Stimulated activated CD8-positive, alpha-beta memory T cell treated with anti-CD3 and anti-CD28 coated beads, Interleukin-2, amount 100 ng/mL, for 1 hour (primary cell): ENCODE data around the gene SDHB.
"Not testable (repeated sequence)": the region's sequence is repeated elsewhere in the genome, so short reads cannot be mapped to it uniquely, and the experiment has no call there.

Experiments used
- DNase-seq, 2 donors: peaks; one replicate each; pipeline ENCODE4 v3.0.0-alpha.2; 2020; ENCODE audit warnings: low read depth in 2 of 2

Gene SDHB

DNA sequence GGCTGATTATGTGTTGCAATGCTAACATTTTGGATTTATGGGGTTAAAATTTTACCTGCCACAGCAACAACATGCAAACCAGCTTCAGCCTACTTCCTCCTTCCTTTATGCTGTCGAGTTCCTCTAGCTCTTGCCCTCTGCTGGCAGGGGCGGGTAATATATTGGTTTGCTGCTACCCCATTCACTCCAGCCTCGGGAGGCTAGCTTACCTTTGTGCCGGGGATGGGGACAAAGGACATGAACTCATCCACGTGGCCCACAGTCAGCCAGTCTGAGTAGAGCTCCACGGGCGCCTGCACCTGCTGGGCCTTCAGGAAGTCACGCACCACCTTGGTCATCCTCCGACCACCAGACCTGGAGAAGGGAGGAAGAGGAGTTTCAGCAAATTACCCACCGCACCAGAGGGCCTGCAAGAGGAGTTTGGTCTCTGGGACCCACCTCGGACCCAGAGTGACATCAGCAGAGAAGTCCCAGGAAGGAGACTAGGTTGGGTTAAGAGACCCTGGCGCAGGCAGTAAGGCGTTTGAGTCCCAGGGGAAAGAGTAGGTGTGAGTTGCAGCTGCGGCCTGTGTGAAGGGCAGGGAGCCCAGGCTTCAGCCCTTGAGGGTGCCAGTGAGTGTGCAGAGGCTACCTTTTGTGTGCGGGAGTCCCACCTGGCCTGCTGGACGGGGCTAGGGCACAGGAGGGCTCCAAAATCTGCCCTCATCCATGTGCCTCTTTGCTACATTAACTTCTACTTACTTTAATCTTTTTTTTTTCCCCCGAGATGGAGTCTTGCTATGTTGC, 21.8 kb upstream of the SDHB start:
- no peak for DNase-seq

DNA sequence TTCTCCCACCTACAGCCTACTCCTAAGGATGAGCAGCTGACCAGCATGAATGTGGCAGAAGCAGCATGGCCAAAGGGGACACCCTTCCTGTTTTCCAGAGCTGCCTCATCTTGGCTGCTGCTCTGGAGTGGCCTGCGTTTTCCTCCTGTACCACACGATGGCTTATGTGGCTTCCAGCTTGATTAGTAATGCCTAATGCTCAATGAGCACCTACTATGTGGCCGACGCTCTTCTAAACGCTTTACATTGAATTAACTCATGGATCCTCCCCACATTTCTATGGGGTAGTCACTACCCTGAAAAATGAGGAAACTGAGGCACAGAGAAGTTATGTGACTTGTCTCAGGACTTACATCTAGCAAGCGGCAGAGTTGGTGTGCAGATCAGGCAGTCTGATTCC, 18.0 kb upstream of the SDHB start:
- DNase-seq: no peak

DNA sequence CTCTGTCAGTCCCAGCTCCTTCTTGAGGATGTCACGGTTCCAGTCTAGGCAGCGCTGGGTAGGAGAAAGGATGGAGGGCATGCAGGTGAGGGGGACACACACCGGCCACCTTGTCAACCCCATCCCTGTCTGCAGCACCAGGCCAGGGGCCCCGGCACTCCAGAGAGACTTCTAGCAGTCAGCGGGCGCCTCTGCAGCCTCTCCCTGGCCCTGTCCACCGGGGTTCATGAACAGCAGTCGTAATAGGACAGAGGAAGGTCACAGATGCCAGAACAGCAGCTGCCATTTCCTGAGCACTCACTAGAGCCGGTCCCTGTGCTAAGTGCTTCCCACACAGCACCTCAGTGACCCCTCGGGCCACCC, 16.3 kb upstream of the SDHB start:
- DNase-seq: no peak

DNA sequence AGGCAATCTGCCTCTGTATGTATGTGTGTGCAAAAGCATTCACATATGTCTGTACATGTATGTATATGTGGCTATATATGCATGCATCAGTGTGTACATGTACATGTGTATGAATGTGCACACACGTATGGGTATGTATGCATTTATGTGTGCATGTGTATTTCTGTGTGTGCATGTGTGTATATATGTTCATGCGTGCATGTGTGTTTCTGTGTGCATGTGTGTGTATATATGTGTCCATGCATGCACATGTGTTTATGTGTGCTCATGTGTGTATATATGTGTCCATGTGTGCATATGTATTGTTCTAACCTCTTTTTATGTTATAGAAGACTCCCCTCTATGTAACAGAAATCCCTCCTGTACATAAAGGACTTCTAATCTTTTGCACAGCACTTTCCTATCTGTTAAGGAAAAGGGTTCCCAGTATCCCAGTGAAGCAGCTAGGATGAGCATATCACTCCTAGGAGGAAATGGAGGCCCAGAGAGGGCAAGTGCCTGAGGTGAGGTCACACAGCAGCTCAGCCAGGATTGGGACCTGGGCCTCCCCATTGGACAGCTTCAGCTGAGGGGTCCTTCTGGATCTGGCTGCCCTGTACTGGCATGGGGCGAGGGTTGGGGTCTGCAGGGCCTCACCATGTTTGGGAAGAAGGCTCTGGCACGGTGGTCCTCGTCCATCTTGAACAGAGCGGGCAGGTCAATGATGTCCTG, 15.8 kb upstream of the SDHB start:
- no peak for DNase-seq

DNA sequence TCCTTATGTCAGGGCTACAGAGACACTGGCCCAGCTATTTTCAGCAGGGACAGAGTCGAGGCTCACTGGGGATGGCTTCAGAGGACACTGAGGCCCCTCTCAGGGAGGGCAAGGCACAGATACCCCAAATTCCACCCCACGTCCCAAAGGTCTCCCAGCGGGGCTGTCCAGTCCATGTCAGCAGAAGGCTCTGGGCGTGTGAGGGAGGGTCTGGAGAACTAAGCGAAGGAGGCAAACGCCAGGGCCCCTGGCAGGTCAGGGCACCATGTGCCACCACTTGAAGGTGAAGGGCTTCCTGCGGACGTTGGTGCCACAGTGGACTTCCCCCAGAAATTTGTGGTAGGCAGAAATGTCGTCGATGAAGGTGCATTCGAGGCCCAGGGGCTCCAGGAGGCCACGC, 15.0 kb upstream of the SDHB start:
- DNase-seq: no peak

DNA sequence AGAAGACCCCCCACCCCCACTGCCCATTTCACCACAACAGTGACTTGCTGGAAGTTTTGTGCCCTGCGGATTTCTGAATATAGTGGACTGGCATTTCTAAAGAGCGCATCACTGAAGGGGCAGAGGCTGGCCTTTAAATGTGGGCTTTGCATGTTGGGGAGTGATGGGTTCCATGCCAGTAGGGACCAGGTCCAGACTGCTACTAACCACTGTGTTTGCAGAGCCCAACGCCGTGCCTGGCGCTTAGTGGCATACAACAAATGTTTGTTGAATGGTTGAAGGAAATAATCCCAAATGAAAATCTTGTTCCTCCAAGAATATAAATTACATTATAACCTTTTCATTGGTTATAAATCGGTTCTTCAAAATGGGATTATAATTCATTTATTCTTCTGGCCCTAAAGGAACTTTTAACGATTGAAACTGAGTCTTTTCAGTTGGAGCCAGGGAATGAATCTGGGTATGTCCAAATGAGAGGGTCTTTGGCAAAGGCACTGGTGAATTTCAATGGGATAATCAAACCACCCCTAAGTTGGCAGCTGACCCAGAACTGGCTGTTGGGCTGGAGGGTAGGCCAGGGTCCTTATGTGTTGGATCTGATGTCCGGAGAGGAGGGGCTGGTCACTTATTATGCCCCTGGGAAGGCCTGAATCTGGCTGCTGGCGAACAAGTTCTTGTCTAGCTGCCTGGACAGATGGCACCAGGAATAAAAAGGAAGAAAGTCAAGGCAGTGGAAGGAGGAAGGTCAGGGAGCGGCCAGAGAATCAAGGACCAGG, 13.8 kb upstream of the SDHB start:
- DNase-seq: no peak

DNA sequence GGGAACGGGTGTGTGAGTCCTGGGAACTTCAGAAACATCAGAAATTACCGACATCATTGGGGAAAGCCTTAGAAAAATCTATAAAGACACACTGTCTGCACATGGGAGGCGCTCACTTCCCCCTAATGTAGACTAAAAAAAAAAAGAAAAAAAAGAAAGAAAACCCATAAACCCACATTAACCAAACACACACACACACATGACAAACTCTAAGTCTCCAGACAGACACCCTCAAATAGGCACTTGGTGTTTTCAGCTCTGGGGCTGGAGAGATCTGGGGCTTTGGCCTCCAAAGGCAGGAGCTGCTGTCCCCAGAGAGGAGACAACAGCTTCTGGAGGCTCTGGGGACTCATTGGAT, 13.2 kb upstream of the SDHB start:
- DNase-seq: no peak

DNA sequence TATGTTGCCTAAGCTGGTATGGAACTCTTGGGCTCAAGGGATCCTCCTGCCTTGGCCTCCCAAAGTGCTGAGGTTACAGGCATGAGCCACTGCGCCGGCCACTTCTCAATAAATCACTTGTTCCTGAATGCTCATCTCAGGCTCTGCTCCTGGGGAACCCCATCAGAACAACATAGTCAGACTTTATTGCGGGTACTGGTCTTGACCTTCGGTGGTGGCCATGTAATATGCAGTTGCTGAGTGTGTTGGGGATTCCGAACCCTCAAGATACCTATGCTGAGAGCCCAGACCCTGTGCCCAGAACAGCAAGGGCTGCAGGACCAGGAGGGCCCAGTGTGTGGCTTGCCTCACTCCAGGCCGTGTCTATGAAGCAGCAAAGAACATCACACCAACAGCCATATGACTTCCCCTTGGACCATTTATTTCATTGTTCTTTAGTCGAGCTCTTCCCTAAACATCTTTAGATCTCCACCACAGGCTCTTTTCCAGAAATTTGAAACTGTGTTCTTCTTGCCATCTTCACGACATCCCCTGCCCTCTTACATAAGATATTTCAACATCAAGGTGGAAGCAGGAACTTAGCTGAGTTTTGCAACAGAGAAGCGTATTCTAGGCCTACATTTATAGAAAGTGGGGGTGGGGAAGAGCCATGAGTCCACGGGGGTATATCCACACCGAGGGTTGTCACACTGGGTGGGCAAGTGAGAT, 12.7 kb upstream of the SDHB start:
- DNase-seq: no peak

DNA sequence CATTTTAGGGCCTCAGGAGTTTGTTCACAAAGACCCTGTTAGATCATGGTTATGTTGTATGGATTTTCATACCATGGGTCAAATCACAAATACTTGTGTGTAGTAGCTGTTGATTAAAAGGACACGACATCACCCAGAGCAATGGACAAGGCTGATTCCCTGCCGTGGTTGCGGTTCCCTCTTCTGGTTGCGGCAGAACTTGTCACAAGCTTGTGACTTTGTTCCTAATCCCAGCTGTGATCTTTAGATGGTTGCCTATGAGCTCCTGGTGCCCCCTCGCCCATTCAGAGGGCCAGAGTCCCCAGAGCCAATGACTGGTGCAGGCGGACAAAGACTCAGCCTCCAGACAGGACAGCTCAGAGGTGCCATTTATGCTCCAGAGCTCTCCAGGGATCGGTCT, 11.8 kb upstream of the SDHB start:
- no peak for DNase-seq

DNA sequence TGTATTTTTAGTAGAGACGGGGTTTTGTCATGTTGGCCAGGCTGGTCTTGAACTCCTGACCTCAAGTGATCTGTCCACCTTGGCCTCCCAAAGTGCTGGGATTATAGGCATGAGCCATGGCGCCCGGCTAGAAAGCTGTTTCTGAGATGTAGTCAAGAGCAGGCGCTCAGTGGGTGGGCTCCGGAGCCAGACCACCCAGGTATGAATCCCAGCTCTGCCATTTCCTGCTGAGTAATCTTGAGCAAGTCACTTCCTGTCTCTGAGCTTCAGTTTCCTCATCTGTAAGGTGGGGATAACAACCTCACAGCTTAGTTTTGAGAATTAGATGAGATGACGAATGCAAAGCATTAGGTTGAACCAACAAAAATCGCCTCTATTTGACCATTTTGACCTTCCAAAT, 8.9 kb upstream of the SDHB start:
- not testable (repeated sequence) for DNase-seq

DNA sequence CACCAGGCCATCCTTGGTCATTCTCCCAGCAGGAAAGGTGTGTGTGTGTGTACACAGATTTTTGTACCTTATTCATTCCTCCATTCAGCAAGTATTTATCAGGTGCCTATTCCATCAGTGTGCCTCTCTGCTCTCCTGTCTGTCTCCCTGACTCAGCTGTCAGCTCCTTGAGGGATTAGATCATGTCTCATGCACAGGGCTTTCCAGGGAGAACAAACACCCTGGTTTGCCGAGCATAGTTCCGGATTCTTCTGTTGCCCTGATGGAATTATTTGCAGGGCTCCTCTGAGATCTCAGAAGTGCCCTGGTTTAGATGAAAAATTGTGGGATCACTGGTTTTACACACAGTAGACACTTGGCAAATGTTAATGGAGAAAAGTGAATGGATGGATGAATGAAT, 8.1 kb upstream of the SDHB start:
- no peak for DNase-seq

DNA sequence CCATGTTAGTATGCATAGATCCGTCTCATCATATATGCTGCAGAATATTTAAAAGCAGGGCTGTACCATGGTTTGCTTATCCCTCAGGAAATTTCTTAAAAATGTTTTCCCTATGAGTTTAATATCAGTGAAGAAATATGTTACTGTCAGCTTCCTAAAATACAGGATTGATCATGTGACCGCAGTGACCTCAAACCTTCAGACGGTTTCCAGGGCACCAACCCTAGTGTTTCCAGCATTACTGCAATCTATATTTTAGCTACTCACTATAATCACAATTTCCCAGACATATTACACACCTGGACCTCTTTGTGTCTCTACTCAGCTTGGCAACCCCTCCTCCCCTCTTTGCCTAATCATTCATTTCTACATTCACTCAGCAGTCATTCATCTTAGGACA, 7.7 kb upstream of the SDHB start:
- DNase-seq: no peak

DNA sequence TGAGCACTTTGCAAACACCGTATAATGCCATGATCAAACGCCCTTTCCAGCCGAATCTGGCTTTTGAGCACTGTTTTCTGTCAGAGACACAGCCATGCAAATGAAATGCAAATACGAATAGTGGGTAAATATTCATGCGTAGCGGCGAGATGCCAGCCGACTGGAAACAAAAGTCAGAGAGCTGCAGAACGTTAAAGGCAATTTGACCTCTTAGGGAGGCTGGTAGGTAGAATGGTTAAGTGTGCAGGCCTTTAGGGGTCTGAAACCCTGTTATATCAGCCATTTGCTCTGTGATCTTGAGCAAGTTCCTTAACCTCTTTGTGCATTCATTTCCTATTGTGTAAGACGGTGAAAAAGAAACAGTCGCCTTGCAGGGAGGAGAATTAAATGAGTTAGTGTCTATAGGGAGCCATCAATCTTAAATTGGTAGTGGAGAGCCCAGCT, 6.5 kb upstream of the SDHB start:
- DNase-seq: no peak

DNA sequence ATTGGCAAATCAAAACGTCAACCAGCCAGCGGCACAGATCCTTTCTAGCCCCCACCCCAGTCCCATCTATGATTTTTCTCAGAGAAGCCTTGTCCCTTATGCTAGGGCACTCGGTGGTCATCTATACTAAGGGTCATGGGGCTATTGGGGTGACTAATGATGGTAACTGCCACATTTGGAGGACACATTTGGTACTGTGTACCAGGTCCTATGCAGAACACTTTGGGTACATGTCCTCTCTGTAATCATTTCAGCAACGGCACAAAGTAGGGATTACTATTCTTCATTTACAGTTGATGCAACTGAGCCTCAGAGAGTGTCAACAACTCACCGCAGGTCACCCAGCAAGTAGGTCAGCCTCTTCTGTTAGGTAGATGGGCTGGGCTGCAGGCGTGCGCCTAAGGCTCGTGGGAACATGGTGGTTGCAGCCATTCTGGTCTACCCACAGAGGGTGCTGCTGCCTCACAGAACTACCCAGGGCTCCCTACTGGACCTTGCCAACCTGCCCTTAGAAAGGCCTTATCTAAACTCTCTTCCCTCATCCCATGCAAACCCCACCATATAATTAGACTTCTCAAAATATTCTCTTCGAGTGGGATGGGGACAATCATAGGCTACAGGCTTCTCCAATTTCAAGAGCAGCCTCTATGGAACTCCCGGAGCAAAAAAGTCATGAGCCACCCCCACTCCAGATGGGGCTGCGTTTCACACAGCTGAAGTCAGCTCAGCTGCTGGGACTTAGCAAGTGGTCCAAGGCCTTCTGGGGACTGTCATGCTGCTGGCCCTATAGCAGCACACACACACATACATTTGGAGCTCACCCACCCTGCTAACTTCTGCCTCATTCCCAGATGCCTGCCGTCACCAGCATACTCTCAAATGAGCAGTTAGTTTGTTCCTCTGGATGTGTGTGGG, 5.8 kb upstream of the SDHB start:
- no peak for DNase-seq

DNA sequence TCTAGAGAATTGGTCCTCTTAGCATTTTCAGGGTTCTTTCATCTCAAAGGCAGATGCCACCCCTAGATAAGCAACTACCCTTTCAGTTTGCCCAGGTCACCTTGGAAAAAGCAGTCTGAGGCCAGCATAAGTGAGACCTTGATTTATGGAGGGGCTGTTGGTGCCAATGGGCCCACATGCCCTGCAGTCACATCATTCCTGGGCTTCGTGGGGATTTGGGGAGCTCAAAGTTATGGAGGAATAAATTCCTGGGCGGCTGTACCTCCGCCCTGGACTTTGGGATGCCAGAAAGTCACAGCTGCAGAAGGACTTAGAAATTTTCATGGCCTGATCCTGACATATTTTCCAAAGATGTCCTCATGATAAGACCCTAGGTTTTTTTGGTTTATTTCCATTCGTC, 2.7 kb upstream of the SDHB start:
- DNase-seq: no peak

DNA sequence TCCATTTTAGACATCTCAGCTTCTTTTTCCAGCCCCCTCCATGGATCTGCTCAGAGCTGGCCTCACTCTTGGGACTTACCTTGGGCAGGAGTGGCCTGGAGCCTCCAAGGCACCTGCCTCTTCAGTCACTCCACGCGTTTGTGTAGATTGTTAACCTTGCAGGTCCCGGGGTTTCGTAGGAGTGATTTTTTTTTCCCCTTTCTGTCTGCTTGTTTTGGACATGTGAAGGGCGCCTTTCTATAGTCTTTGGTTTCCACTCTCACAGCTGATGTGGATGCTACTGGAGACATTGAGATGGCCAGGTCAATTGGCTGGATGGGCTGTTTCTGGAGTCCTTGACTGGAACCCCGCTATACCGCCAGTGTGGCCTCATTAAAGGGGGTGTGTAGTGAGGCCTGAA, 2.0 kb upstream of the SDHB start:
- DNase-seq: no peak

DNA sequence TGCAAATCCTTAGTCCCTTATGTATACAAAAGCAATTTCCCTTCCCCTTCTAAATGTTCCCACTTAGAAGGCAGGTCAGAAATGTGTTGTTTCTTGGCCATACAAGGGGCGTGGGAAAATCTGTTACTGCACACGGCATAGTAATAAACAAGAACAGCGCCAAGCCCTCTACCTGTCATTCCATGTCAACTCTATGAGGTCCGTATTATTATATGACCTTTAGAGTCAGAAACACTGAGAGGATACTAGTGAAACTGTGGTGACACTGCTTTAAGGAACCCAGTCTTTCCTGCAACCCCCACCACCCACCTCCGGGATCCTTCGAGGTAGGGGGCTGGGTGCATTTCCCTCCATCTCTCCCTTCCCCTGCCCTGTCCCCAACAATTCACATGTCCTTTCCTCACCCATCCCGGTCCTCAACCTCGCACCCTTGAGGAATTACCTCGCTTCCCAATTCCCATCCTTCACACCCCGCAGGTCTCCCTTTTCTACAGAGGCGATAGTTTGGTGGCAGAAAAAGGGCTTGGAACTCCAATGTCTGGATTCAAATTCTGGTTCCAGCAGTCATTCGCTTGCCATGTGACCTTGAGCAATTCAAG, 647 bp downstream of the SDHB start:
- no peak for DNase-seq

DNA sequence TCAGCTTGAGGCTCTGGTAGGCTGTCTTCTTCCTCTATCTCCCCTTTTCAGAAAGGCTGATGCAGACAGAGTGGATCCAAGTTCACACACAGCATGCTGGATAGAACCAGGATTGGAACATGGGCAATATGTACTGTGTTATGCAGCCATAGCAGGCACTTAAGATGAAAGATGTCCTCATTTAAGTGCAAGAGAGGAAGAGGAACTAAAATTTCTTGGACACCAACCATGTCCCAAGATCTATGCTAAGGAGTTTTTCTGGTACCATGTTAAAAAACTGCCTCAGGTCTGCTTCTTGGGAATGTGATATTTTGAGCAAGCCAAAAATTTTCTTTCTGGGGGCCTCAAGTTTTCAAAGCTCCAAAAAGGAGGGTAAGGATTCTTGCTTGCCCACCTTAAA, 1.2 kb downstream of the SDHB start:
- no peak for DNase-seq

DNA sequence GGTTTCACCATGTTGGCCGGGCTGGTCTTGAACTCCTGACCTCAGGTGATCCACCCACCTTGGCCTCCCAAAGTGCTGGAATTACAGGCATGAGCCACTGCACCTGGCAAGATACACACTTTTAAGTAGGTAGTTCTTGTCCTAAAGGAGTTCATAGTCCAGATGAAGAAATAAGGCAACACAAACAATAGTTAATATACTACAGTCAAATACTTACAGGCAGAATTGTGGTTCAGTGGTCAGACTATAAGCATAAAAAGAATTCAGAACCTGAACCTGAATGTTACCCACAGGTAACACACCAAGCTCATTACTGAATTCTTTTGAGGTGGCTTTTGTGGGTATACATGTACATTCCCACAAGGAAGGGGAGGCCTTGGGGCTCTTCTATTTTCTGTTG, 1.8 kb downstream of the SDHB start:
- DNase-seq: no peak

DNA sequence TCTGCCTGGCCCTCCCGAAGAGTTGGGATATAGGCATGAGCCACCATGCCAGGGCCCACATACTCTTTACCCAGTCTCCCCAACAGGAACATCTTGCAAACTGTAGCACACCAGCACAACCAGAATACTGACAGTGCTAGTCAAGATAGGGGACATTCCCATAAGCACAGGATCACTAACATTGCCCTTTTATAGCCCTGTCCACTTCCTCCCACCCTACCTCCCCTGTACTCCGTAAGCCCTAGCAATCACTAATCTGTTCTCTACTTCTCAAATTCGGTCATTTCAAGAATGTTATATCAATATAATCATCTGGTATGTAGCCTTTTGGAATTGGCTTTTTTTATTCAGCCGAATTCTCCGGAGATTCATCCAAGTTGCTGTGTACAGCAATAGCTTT, 5.9 kb downstream of the SDHB start:
- no peak for DNase-seq

DNA sequence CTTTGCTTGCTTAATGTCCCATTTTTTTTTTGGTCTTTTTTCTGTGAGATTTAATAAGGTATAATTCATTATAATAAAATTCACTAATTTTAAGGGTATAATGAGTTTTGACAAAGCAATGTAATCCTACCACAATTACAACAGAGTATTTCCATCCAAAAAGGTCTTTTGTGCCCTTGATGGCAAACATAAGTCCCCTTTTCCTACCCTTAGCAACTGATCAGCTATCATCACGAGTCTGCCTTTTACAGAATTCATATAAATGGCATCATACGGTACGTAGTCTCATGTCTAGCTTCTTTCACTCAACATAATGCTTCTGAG, 7.5 kb downstream of the SDHB start:
- no peak for DNase-seq
